Umbilical cord (tissue), 2 donors: Measurements from ENCODE around the gene SMIM22. TPM values are rescaled to one million over a fixed set of nuclear protein-coding genes. Genes with fewer than 3 reads are reported as not detected.

ENCODE experiments used
- DNase-seq: peaks from one replicate; pipeline ENCODE4 v3.0.0-alpha.2; 2015; ENCODE audit warnings: low spot score
- total RNA-seq: library from RNA; depleted of rRNA; stranded (reverse); fragments of >200 nt; gene quantifications from one replicate; pipeline ENCODE4 v1.2.3, GENCODE V29; 2014; ENCODE audit warnings: low replicate concordance; ENCODE audit not compliant: insufficient read depth

Gene SMIM22
- total RNA-seq, 1 donor from 2014 or later: not detected

- DNase-seq: no peak
Measured at GRCh38 chr16:4814542-4815173, 19.5 kb downstream of the SMIM22 start.

GRCh38 chr16:4820652-4821051 lies 25.5 kb downstream of the SMIM22 start:
- DNase-seq: no peak

GRCh38 chr16:4825196-4825595 lies 30.0 kb downstream of the SMIM22 start:
- DNase-seq: no peak

GRCh38 chr16:4826526-4826925 lies 31.4 kb downstream of the SMIM22 start:
- no peak for DNase-seq

GRCh38 chr16:4826980-4827379 lies 31.8 kb downstream of the SMIM22 start:
- no peak for DNase-seq

- DNase-seq: no peak
Measured at GRCh38 chr16:4828567-4829321, 33.6 kb downstream of the SMIM22 start.

GRCh38 chr16:4830408-4830807 lies 35.2 kb downstream of the SMIM22 start:
- no peak for DNase-seq

- no peak for DNase-seq
Measured at GRCh38 chr16:4831616-4832015, 36.4 kb downstream of the SMIM22 start.

GRCh38 chr16:4832698-4833343 lies 37.7 kb downstream of the SMIM22 start:
- DNase-seq: no peak

GRCh38 chr16:4833584-4833983 lies 38.4 kb downstream of the SMIM22 start:
- no peak for DNase-seq

GRCh38 chr16:4836727-4837126 lies 41.6 kb downstream of the SMIM22 start:
- no peak for DNase-seq

- DNase-seq: no peak
Measured at GRCh38 chr16:4837733-4838501, 42.7 kb downstream of the SMIM22 start.

- no peak for DNase-seq
Measured at GRCh38 chr16:4839942-4840341, 44.8 kb downstream of the SMIM22 start.

- no peak for DNase-seq
Measured at GRCh38 chr16:4840984-4841383, 45.8 kb downstream of the SMIM22 start.

Other genes starting within 250 kb of the SMIM22 start
- 0.48 TPM for gene C16orf96, start 239.0 kb upstream of the SMIM22 start, total RNA-seq
- 1.4 TPM for gene UBALD1, start 180.5 kb upstream of the SMIM22 start, total RNA-seq
- 21.9 TPM for gene MGRN1, start 170.5 kb upstream of the SMIM22 start, total RNA-seq
- gene NUDT16L1, start 101.8 kb upstream of the SMIM22 start, total RNA-seq: 15.9 TPM
- 18.8 TPM for gene ANKS3, start 61.1 kb upstream of the SMIM22 start, total RNA-seq
- gene DNAAF8, start 60.8 kb upstream of the SMIM22 start, total RNA-seq: 0.24 TPM
- 14.0 TPM for gene ZNF500, start 28.2 kb upstream of the SMIM22 start, total RNA-seq
- not detected for gene SEPTIN12, start 7.0 kb upstream of the SMIM22 start, total RNA-seq
- 27.0 TPM for gene ROGDI, start 7.3 kb downstream of the SMIM22 start, total RNA-seq
- 28.6 TPM for gene GLYR1, start 51.9 kb downstream of the SMIM22 start, total RNA-seq
- 31.3 TPM for gene UBN1, start 52.1 kb downstream of the SMIM22 start, total RNA-seq
- 32.3 TPM for gene PPL, start 141.8 kb downstream of the SMIM22 start, total RNA-seq
- gene SEC14L5, start 163.0 kb downstream of the SMIM22 start, total RNA-seq: 0.72 TPM
- 29.9 TPM for gene NAGPA, start 238.6 kb downstream of the SMIM22 start, total RNA-seq